Measurements from ENCODE around the gene HNRNPA3.

Gene HNRNPA3

DNA sequence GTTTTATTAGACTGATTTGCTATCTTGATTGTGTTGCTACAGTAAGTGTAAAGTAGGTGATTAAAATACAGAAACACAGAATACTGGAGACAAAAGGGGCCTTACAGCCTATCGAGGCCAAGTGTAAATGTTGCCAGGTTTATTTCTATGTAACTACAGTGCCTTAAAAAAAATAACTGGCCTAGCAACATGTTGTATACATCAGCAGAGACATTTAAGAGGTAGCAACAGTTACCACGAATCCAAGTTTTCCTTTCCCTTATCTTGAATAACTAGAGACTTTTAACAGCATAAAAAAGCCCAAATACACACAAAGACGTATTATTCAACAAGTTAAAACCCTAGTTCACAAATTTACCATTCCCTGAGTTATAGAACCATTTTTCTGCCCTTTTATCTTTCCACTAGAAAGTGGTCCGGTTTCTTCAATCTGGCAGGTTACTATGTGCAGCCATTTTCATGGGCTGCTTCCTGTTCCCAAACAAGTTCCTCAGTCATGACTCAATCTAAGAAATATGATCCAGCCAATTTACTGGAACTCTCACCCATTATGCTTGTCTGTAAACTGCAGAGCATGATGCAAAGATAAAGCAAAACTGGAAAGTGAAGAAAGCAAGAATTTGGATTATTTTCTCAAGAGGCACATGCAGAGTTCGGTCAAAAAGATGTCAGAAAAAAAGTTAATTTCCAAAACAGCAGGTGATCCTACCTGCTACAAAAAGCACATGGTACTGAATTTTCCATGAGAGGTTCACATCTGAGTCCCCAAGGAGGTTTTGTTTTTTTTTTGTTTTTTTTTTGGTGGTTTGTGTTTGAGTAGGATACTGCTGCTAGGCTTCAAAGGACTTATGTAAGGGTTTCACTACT, 29.8 kb downstream of the HNRNPA3 start (continued):
- TF ChIP-seq ZNF548 (tag by site-specific recombination; IDR thresholded peaks at IDR 0.05) (no peak), ZNF211 (tag by site-specific recombination; IDR thresholded peaks at IDR 0.05; ENCODE audit: low read depth) (no peak), ZNF311 (tag by site-specific recombination; IDR thresholded peaks at IDR 0.05; ENCODE audit: borderline replicate concordance) (no peak), ZNF112 (tag by site-specific recombination; IDR thresholded peaks at IDR 0.05) (no peak), ZNF423 (tag by site-specific recombination; IDR thresholded peaks at IDR 0.05) (no peak), ZEB2 (tag by site-specific recombination; IDR thresholded peaks at IDR 0.05) (peak; percentile 94), SP7 (tag by site-specific recombination; IDR thresholded peaks at IDR 0.05) (peak; percentile 88), GLIS1 (tag by site-specific recombination; IDR thresholded peaks at IDR 0.05) (no peak), KLF16 (tag by site-specific recombination; IDR thresholded peaks at IDR 0.05) (no peak), TCF7L2 (IDR thresholded peaks at IDR 0.05; ENCODE audit: borderline replicate concordance, low read depth, low read length) (peak; percentile 49; the same call in 1 of the 2 replicates), BCL11A (tag by site-specific recombination; IDR thresholded peaks at IDR 0.05; ENCODE audit: low read depth) (no peak), ZNF350 (tag by site-specific recombination; IDR thresholded peaks at IDR 0.05) (no peak), ZNF530 (tag by site-specific recombination; IDR thresholded peaks at IDR 0.05; ENCODE audit: low read depth) (no peak), ZNF416 (tag by site-specific recombination; IDR thresholded peaks at IDR 0.05) (no peak), WT1 (tag by site-specific recombination; IDR thresholded peaks at IDR 0.05) (no peak), YY2 (tag by site-specific recombination; IDR thresholded peaks at IDR 0.05) (peak; percentile 24; the same call in 1 of the 2 replicates), ZNF596 (tag by site-specific recombination; IDR thresholded peaks at IDR 0.05) (no peak), OSR2 (tag by site-specific recombination; IDR thresholded peaks at IDR 0.05) (peak; percentile 26; the same call in 1 of the 2 replicates)
- TF ChIP-seq, protein P1, sequence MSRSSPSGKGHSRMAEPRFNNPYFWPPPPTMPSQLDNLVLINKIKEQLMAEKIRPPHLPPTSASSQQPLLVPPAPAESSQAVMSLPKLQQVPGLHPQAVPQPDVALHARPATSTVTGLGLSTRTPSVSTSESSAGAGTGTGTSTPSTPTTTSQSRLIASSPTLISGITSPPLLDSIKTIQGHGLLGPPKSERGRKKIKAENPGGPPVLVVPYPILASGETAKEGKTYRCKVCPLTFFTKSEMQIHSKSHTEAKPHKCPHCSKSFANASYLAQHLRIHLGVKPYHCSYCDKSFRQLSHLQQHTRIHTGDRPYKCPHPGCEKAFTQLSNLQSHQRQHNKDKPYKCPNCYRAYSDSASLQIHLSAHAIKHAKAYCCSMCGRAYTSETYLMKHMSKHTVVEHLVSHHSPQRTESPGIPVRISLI (tag by site-specific recombination; IDR thresholded peaks at IDR 0.05): peak; percentile 95
- TF ChIP-seq, protein P2, sequence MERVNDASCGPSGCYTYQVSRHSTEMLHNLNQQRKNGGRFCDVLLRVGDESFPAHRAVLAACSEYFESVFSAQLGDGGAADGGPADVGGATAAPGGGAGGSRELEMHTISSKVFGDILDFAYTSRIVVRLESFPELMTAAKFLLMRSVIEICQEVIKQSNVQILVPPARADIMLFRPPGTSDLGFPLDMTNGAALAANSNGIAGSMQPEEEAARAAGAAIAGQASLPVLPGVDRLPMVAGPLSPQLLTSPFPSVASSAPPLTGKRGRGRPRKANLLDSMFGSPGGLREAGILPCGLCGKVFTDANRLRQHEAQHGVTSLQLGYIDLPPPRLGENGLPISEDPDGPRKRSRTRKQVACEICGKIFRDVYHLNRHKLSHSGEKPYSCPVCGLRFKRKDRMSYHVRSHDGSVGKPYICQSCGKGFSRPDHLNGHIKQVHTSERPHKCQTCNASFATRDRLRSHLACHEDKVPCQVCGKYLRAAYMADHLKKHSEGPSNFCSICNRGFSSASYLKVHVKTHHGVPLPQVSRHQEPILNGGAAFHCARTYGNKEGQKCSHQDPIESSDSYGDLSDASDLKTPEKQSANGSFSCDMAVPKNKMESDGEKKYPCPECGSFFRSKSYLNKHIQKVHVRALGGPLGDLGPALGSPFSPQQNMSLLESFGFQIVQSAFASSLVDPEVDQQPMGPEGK (tag by site-specific recombination; IDR thresholded peaks at IDR 0.05): no peak
- TF ChIP-seq, protein P3, sequence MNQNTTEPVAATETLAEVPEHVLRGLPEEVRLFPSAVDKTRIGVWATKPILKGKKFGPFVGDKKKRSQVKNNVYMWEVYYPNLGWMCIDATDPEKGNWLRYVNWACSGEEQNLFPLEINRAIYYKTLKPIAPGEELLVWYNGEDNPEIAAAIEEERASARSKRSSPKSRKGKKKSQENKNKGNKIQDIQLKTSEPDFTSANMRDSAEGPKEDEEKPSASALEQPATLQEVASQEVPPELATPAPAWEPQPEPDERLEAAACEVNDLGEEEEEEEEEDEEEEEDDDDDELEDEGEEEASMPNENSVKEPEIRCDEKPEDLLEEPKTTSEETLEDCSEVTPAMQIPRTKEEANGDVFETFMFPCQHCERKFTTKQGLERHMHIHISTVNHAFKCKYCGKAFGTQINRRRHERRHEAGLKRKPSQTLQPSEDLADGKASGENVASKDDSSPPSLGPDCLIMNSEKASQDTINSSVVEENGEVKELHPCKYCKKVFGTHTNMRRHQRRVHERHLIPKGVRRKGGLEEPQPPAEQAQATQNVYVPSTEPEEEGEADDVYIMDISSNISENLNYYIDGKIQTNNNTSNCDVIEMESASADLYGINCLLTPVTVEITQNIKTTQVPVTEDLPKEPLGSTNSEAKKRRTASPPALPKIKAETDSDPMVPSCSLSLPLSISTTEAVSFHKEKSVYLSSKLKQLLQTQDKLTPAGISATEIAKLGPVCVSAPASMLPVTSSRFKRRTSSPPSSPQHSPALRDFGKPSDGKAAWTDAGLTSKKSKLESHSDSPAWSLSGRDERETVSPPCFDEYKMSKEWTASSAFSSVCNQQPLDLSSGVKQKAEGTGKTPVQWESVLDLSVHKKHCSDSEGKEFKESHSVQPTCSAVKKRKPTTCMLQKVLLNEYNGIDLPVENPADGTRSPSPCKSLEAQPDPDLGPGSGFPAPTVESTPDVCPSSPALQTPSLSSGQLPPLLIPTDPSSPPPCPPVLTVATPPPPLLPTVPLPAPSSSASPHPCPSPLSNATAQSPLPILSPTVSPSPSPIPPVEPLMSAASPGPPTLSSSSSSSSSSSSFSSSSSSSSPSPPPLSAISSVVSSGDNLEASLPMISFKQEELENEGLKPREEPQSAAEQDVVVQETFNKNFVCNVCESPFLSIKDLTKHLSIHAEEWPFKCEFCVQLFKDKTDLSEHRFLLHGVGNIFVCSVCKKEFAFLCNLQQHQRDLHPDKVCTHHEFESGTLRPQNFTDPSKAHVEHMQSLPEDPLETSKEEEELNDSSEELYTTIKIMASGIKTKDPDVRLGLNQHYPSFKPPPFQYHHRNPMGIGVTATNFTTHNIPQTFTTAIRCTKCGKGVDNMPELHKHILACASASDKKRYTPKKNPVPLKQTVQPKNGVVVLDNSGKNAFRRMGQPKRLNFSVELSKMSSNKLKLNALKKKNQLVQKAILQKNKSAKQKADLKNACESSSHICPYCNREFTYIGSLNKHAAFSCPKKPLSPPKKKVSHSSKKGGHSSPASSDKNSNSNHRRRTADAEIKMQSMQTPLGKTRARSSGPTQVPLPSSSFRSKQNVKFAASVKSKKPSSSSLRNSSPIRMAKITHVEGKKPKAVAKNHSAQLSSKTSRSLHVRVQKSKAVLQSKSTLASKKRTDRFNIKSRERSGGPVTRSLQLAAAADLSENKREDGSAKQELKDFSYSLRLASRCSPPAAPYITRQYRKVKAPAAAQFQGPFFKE (tag by site-specific recombination; IDR thresholded peaks at IDR 0.05; ENCODE audit: borderline replicate concordance): no peak
- TF ChIP-seq, protein P4, sequence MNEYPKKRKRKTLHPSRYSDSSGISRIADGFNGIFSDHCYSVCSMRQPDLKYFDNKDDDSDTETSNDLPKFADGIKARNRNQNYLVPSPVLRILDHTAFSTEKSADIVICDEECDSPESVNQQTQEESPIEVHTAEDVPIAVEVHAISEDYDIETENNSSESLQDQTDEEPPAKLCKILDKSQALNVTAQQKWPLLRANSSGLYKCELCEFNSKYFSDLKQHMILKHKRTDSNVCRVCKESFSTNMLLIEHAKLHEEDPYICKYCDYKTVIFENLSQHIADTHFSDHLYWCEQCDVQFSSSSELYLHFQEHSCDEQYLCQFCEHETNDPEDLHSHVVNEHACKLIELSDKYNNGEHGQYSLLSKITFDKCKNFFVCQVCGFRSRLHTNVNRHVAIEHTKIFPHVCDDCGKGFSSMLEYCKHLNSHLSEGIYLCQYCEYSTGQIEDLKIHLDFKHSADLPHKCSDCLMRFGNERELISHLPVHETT (tag by site-specific recombination; IDR thresholded peaks at IDR 0.05): 0 out of 2 replicates have a peak, but pooled peaks have one; percentile 52
